K562 (cell line): ENCODE results near the gene PPP6R1. TPM values are rescaled to one million over a fixed set of nuclear protein-coding genes. Genes with fewer than 3 reads are reported as not detected.

Experiments
- ATAC-seq: fragments of 200-7000 bp; cut with Tn5 transposase; 3 replicates; pipeline ENCODE4 v1.9.1; 2020; ENCODE audit warnings: moderate library complexity
- BruUV-seq: library from RNA; stranded (reverse); fragments of 400-500 nt; replicated peaks from 2 replicates; lab custom pipeline; 2021; lab: Mats Ljungman, UMichigan
- CTCF ChIA-PET: fragments of 300-600 bp; formaldehyde crosslinking; extraction: SDS; loops from one replicate; lab custom pipeline; 2021; ENCODE audit warnings: low intra/inter-chr PET ratio; lab: Yijun Ruan, JAX
- POLR2A ChIA-PET: fragments of 300-600, 350-650 bp; sonication (Branson Sonifier 250); formaldehyde crosslinking; extraction: SDS; loops from one replicate; lab custom pipeline; 2021; ENCODE audit warnings: antibody characterized with exemption, inconsistent platforms; lab: Yijun Ruan, JAX
- DNase-seq, 4 experiments: peaks; one replicate each; pipeline versions ENCODE4 v3.0.0 to v3.0.0-alpha.2; 2011 to 2018; ENCODE audit warnings: low spot score in 3 of 4, mixed read lengths in 3 of 4; ENCODE audit errors: extremely low read depth in 1 of 4
- FAIRE-seq: peaks from 2 replicates; lab custom pipeline; 2011; peaks lifted over from hg19 to GRCh38; lab: Jason Lieb, UNC
- H2AFZ ChIP-seq: 2 replicates; pipeline ENCODE4 v1.6.0; 2011; ENCODE audit warnings: low read depth, low read length, control low read depth, inconsistent platforms
- H3K27ac ChIP-seq: fragments of 200-600 bp; 3 replicates; pipeline ENCODE4 v1.8.0; 2011; ENCODE audit warnings: low read depth, mild to moderate bottlenecking, control low read depth, inconsistent platforms, low read length, moderate library complexity, mixed read lengths; ENCODE audit errors: extremely low read depth
- H3K27me3 ChIP-seq, 2 experiments: fragments of 300-600 bp in 1 of 2; 2 replicates in 1 of 2; 3 replicates in 1 of 2; pipeline versions ENCODE4 v1.6.0 to v1.8.0; 2011; ENCODE audit warnings: inconsistent platforms in 2 of 2, low read length in 2 of 2, mild to moderate bottlenecking in 1 of 2, mixed read lengths in 1 of 2, moderate library complexity in 1 of 2; ENCODE audit not compliant: control insufficient read depth in 2 of 2, insufficient read depth in 2 of 2
- H3K36me3 ChIP-seq: fragments of 300-600 bp; 3 replicates; pipeline ENCODE4 v1.8.0; 2011; ENCODE audit warnings: mild to moderate bottlenecking, low read length, inconsistent platforms; ENCODE audit not compliant: control insufficient read depth, insufficient read depth
- H3K4me1 ChIP-seq, 2 experiments: fragments of 200-600 bp in 1 of 2; replicated peaks in 1 of 2; 2 replicates in 1 of 2; 3 replicates in 1 of 2; pipeline versions ENCODE4 v1.5.1 to v1.8.0; 2011; ENCODE audit warnings: inconsistent platforms in 2 of 2, low read length in 2 of 2, mild to moderate bottlenecking in 1 of 2, mixed read lengths in 1 of 2, moderate library complexity in 1 of 2; ENCODE audit not compliant: control insufficient read depth in 2 of 2, insufficient read depth in 2 of 2
- H3K4me2 ChIP-seq: 2 replicates; pipeline ENCODE4 v1.6.1; 2011; ENCODE audit warnings: low read length, control low read depth, inconsistent platforms, mixed read lengths; ENCODE audit not compliant: insufficient read depth
- H3K4me3 ChIP-seq: fragments of 200-600 bp; sonication (generic), shearing (Covaris generic); 2 replicates; pipeline ENCODE4 v1.5.1; 2016; ENCODE audit warnings: control low read depth, inconsistent platforms
- H3K79me2 ChIP-seq: fragments of 200-600 bp; 3 replicates; pipeline ENCODE4 v1.8.0; 2011; ENCODE audit warnings: low read length, inconsistent platforms; ENCODE audit not compliant: control insufficient read depth, insufficient read depth
- H3K9ac ChIP-seq, 2 experiments: 2 replicates each; pipeline versions ENCODE4 v1.6.0 to v1.6.1; 2011; ENCODE audit warnings: low read depth in 2 of 2, low read length in 2 of 2, control low read depth in 1 of 2, inconsistent platforms in 1 of 2, mild to moderate bottlenecking in 1 of 2, mixed read lengths in 1 of 2; ENCODE audit not compliant: insufficient read depth in 1 of 2
- H3K9me1 ChIP-seq: one replicate; pipeline ENCODE4 v1.6.0; 2011; ENCODE audit warnings: inconsistent platforms, mild to moderate bottlenecking, low read length, moderate library complexity; ENCODE audit not compliant: control insufficient read depth, insufficient read depth
- H3K9me3 ChIP-seq: replicated peaks from 2 replicates; pipeline ENCODE4 v1.5.1; 2011; ENCODE audit warnings: low read depth, low read length, inconsistent platforms; ENCODE audit not compliant: control insufficient read depth, insufficient read depth
- H4K20me1 ChIP-seq: replicated peaks from 2 replicates; pipeline ENCODE4 v1.6.1; 2011; ENCODE audit warnings: low read length, inconsistent platforms, mixed read lengths; ENCODE audit not compliant: control insufficient read depth, insufficient read depth
- ARID2 ChIP-seq: fragments of 450-650 bp; IDR thresholded peaks from 2 replicates; pipeline ENCODE4 v1.6.1; 2017; ENCODE audit warnings: antibody characterized with exemption, mild to moderate bottlenecking
- BACH1 ChIP-seq: fragments of 200-800 bp; sonication (Bioruptor generic); IDR thresholded peaks from 2 replicates; pipeline ENCODE4 v1.6.1; 2016; ENCODE audit warnings: missing genetic modification characterization, missing compliant biosample characterization
- CAMTA2 ChIP-seq: fragments of 250-450 bp; sonication (Bioruptor Pico); conservative IDR thresholded peaks from 2 replicates; pipeline ENCODE4 v1.5.1; 2022
- CBX3 ChIP-seq, 2 experiments: IDR thresholded peaks; 1 replicate in 1 of 2; 2 replicates in 1 of 2; pipeline ENCODE4 v1.6.1; 2012; ENCODE audit warnings: inconsistent platforms in 2 of 2, low read length in 2 of 2, borderline replicate concordance in 1 of 2, control low read depth in 1 of 2
- HNRNPH1 ChIP-seq: fragments of 200-400 bp; formaldehyde crosslinking; optimal IDR thresholded peaks from 2 replicates; pipeline ENCODE3; 2017; ENCODE audit warnings: low read depth, mild to moderate bottlenecking, low read length, moderate library complexity
- IFI16 ChIP-seq: fragments of 250-450 bp; sonication (Bioruptor Pico); IDR thresholded peaks from 2 replicates; pipeline ENCODE4 v2.1.2; 2022; ENCODE audit warnings: mild to moderate bottlenecking, inconsistent platforms
- NCOR1 ChIP-seq: fragments of 450-650 bp; IDR thresholded peaks from 2 replicates; pipeline ENCODE4 v1.6.1; 2016; ENCODE audit warnings: mild to moderate bottlenecking, moderate library complexity
- TCFL5 ChIP-seq: fragments of 250-450 bp; sonication (Bioruptor Pico); conservative IDR thresholded peaks from 2 replicates; pipeline ENCODE4 v1.6.1; 2021; ENCODE audit warnings: mild to moderate bottlenecking, moderate library complexity, matching md5 sums
- THRAP3 ChIP-seq: fragments of 450-650 bp; IDR thresholded peaks from 2 replicates; pipeline ENCODE4 v1.6.1; 2016; ENCODE audit warnings: mild to moderate bottlenecking, inconsistent platforms, borderline replicate concordance
- ZNF384 ChIP-seq: IDR thresholded peaks from 2 replicates; pipeline ENCODE4 v1.6.1; 2012; ENCODE audit warnings: low read depth, low read length, improper control_type of control experiment
- ZNF436 ChIP-seq: fragments of 250-450, 450-650 bp; sonication (Bioruptor Pico); formaldehyde crosslinking; IDR thresholded peaks from 2 replicates; pipeline ENCODE4 v1.7.0; 2020; ENCODE audit warnings: mild to moderate bottlenecking
- ZZZ3 ChIP-seq: fragments of 450-650 bp; IDR thresholded peaks from 2 replicates; pipeline ENCODE4 v1.6.1; 2016; ENCODE audit warnings: antibody characterized with exemption, mild to moderate bottlenecking, moderate library complexity
- WGBS: fragments of 100-300 bp; shearing (Covaris generic); methylation state at CpG from one replicate; pipeline ENCODE4 v1.1.6; 2016; ENCODE audit warnings: low coverage, mixed read lengths; ENCODE audit not compliant: insufficient coverage; ENCODE audit errors: missing lambda C conversion rate; 5-methylcytosine and 5-hydroxymethylcytosine counted together
- in situ Hi-C: fragments of 300-500 bp; cut with MboI; formaldehyde crosslinking; loops from 4 replicates; pipeline ENCODE4 v1.15.0; 2018; ENCODE audit warnings: inconsistent platforms, mixed read lengths
- intact Hi-C: fragments of 100-400 bp; cut with micrococcal nuclease; formaldehyde crosslinking; loops from 2 replicates; pipeline ENCODE4 v1.14.2; 2022
- polyA plus RNA-seq, 8 experiments: library from polyadenylated mRNA; depleted of rRNA in 4 of 8; stranded (reverse) in 5 of 8; unstranded in 3 of 8; fragments of >200 nt; fragmentation: Nextera tagmentation in 2 of 8; fragmentation: Illumina TruSeq in 1 of 8; extraction: Ambion mirVana in 2 of 8; extraction: Trizol in 1 of 8; gene quantifications; 2 replicates each; pipeline versions ENCODE4 v1.2.1 to v1.2.3, GENCODE V29; 2011 to 2014; ENCODE audit warnings: inconsistent platforms in 1 of 8, missing spikeins in 1 of 8
- total RNA-seq, 7 experiments: library from RNA; depleted of rRNA in 6 of 7; stranded (reverse); fragments of >200 nt in 6 of 7; fragmentation: Illumina TruSeq in 2 of 7; extraction: Trizol in 2 of 7; gene quantifications; 2 replicates each; pipeline versions ENCODE4 v1.2.1 to v1.2.3, GENCODE V29; 2011 to 2021; ENCODE audit warnings: low replicate concordance in 1 of 7
- TF ChIP-seq, protein P1 (sequence below): sonication (generic); formaldehyde crosslinking; IDR thresholded peaks from 2 replicates; pipeline ENCODE4 v1.8.0; 2022; ENCODE audit warnings: missing genetic modification reagents, mild to moderate bottlenecking, borderline replicate concordance
- TF ChIP-seq, protein P2 (sequence below): sonication (generic); formaldehyde crosslinking; IDR thresholded peaks from 2 replicates; pipeline ENCODE4 v1.8.0; 2023; ENCODE audit warnings: mild to moderate bottlenecking, missing genetic modification reagents
- TF ChIP-seq, protein P3 (sequence below): fragments of 450-650 bp; IDR thresholded peaks from one replicate; pipeline ENCODE4 v1.6.1; 2018; ENCODE audit warnings: mild to moderate bottlenecking, moderate library complexity; ENCODE audit not compliant: partially characterized antibody

Gene PPP6R1
- total and polyA plus RNA-seq, 9 of the 15 experiments (the other 6 are each of a cell fraction or from before 2014, with no cell fraction given): 0.48 to 135 (median 37.2) TPM

DNA sequence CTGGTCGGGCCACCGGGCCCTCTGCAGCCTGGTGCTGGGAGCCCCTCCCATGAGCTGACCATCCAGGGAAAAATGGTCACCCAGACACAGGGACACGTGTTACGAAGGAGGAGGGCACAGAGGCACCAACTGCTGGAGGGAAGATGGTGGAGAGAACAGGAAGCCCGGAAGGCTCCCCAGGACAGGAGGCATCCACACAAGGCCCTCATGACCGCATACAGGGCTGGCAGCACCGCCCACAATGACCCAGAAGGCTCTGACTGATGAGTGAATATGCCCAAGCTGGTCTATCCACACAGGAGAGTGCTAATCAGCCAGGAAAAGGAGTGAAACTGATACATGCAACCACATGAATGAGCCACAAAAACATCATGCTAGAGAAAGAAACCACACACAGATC is 16.3 kb downstream of the PPP6R1 start (continued):
- TF ChIP-seq, protein P1, sequence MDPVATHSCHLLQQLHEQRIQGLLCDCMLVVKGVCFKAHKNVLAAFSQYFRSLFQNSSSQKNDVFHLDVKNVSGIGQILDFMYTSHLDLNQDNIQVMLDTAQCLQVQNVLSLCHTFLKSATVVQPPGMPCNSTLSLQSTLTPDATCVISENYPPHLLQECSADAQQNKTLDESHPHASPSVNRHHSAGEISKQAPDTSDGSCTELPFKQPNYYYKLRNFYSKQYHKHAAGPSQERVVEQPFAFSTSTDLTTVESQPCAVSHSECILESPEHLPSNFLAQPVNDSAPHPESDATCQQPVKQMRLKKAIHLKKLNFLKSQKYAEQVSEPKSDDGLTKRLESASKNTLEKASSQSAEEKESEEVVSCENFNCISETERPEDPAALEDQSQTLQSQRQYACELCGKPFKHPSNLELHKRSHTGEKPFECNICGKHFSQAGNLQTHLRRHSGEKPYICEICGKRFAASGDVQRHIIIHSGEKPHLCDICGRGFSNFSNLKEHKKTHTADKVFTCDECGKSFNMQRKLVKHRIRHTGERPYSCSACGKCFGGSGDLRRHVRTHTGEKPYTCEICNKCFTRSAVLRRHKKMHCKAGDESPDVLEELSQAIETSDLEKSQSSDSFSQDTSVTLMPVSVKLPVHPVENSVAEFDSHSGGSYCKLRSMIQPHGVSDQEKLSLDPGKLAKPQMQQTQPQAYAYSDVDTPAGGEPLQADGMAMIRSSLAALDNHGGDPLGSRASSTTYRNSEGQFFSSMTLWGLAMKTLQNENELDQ: no peak
- TF ChIP-seq, protein P2, sequence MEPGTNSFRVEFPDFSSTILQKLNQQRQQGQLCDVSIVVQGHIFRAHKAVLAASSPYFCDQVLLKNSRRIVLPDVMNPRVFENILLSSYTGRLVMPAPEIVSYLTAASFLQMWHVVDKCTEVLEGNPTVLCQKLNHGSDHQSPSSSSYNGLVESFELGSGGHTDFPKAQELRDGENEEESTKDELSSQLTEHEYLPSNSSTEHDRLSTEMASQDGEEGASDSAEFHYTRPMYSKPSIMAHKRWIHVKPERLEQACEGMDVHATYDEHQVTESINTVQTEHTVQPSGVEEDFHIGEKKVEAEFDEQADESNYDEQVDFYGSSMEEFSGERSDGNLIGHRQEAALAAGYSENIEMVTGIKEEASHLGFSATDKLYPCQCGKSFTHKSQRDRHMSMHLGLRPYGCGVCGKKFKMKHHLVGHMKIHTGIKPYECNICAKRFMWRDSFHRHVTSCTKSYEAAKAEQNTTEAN (CRISPR knock-in tag): no peak

DNA sequence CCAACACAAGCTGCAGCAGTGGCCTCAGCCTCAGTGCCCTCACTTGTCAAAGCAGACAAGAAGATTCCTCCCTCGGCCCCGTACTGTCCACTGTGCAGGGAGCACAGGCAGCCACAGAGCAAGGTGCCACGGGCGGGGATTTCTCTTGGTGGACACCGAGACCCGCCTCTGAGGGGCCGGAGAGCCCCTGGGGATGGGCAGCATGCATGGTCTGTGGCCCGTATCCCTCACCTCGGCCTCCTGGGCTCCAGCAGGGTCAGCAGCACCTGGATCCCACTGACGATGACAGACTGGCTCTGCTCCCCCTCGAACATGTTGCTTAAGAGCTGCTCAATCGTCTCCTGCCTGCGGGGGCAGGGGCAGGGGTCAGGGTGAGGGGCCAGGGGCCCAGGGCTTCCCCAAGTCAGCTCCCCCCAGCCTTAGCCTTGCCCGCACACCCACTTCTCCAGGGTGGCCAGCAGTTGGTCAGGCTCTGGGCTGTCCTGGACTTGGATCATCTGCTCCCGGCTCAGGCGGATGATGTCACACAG is 16.8 kb downstream of the PPP6R1 start:
- in situ Hi-C loops: no loop called here
- H3K27me3 ChIP-seq: no peaks in the 10 kb centered on the region; a peak in 1 of 5 replicates
- H3K9me3 ChIP-seq: no peaks in the 10 kb centered on the region
- no peak overlapping the region for H3K4me2 ChIP-seq
- 98% methylated on average over 9 of the region's 16 CpGs for WGBS
- no peaks in the 10 kb centered on the region for H3K9me1 ChIP-seq
- intact Hi-C loops: no loop called here
- no TSS peak for BruUV-seq
- no peak for DNase-seq
- POLR2A ChIA-PET: interaction anchor here (0.8 to 1.2 kb wide), 3 partner anchors 8 to 14 kb away, joined by 3 to 4 read pairs (median 3); no protein-coding TSS in a partner anchor
- H3K9ac ChIP-seq: peak overlapping the region in 1 of 2 experiments; percentile 26; a peak in 1 of 4 replicates
- H3K4me3 ChIP-seq: no peak overlapping the region
- peaks cover 0 to 16% of the 10 kb centered on the region in 2 experiments; a peak in 3 of 5 replicates for H3K4me1 ChIP-seq
- H4K20me1 ChIP-seq: peaks cover 9% of the 10 kb centered on the region; the same call in 1 of the 2 replicates
- H2AFZ ChIP-seq: no peak overlapping the region
- ATAC-seq: no peak
- CTCF ChIA-PET: no interaction called here
- no peak overlapping the region for H3K27ac ChIP-seq
- peaks cover 95% of the 10 kb centered on the region for H3K36me3 ChIP-seq
- no peaks in the 10 kb centered on the region; the same call in 2 of the 3 replicates for H3K79me2 ChIP-seq
- no peak for FAIRE-seq
- TF ChIP-seq NCOR1: no peak
- no peak for TF ChIP-seq ARID2
- no peak for TF ChIP-seq HNRNPH1
- TF ChIP-seq ZZZ3: no peak
- no peak for TF ChIP-seq ZNF384
- no peak for TF ChIP-seq BACH1 (tag)
- no peak for TF ChIP-seq ZNF436 (CRISPR knock-in tag)
- TF ChIP-seq THRAP3: no peak
- no peak for TF ChIP-seq IFI16 (CRISPR knock-in tag)
- TF ChIP-seq CAMTA2: no peak
- TF ChIP-seq, protein P3, sequence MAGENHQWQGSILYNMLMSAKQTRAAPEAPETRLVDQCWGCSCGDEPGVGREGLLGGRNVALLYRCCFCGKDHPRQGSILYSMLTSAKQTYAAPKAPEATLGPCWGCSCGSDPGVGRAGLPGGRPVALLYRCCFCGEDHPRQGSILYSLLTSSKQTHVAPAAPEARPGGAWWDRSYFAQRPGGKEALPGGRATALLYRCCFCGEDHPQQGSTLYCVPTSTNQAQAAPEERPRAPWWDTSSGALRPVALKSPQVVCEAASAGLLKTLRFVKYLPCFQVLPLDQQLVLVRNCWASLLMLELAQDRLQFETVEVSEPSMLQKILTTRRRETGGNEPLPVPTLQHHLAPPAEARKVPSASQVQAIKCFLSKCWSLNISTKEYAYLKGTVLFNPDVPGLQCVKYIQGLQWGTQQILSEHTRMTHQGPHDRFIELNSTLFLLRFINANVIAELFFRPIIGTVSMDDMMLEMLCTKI: no peak
- TF ChIP-seq TCFL5: no peak
- no peak for TF ChIP-seq CBX3 (IDR thresholded peaks at IDR 0.05; ENCODE audit: borderline replicate concordance in 1 of 2, low read length in 2 of 2)
